Omental fat pad (tissue), 4 donors: ENCODE measurements around the gene C2CD2. TPM values are rescaled to one million over a fixed set of nuclear protein-coding genes. Genes with fewer than 3 reads are reported as not detected.

ENCODE experiments used
- ATAC-seq: fragments of 150-250 bp; one replicate; pipeline ENCODE4 v1.9.1; 2016; ENCODE audit warnings: mild to moderate bottlenecking, moderate library complexity; ENCODE audit not compliant: low FRiP score
- DNase-seq: peaks from one replicate; pipeline ENCODE4 v3.0.0-alpha.2; 2019; ENCODE audit warnings: low spot score
- CTCF ChIP-seq, 3 donors: fragments of 450-650 bp; IDR thresholded peaks; one replicate each; pipeline ENCODE4 v1.5.1; 2016 to 2017; ENCODE audit warnings: antibody characterized with exemption in 3 of 3, mild to moderate bottlenecking in 3 of 3, moderate library complexity in 2 of 3
- total RNA-seq, 4 donors: library from RNA; depleted of rRNA; stranded (reverse); fragments of >200 nt; gene quantifications; one replicate each; pipeline ENCODE4 v1.1.0, GENCODE V29; 2016

C2CD2 gene
- total RNA-seq, 4 donors from 2014 or later: 57.7 to 264 (median 96.4) TPM

- no peak for TF ChIP-seq CTCF (IDR thresholded peaks at IDR 0.05)
- DNase-seq (no peak), ATAC-seq (no peak)
Measured at GRCh38 chr21:41890355-41890754, 63.5 kb downstream of the C2CD2 start.

DNA sequence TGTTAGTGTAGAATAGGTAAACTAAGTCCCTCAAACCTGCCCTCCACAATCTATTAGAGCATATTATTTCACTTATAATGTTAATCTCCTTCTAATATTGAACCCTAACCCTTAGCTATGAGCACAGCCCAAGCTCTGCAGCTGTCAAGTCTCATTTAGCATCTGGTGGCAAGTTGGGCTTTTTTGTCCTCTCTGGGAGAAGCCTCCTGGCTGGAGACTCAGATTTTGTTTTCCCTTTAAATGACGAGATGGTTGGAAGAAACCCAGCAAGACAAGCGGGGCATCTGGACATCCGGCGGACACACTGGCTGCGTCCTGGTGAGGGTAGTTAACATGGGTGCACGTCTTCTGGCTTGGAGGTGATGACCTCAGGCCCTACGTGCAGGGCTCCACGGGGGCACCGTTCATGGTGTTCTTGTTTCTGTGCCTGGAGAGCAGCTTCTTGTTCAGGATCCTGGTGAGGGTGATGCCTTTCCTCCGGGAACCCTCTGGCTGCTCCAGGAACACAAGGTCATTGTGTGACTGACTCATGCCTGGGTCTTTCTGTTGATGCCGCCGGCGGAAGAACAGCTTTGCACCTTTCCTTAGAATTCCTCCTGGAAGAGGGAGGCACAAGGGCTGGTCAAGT, 65.0 kb downstream of the C2CD2 start:
- no peak for TF ChIP-seq CTCF (IDR thresholded peaks at IDR 0.05)
- DNase-seq: no peak

DNA sequence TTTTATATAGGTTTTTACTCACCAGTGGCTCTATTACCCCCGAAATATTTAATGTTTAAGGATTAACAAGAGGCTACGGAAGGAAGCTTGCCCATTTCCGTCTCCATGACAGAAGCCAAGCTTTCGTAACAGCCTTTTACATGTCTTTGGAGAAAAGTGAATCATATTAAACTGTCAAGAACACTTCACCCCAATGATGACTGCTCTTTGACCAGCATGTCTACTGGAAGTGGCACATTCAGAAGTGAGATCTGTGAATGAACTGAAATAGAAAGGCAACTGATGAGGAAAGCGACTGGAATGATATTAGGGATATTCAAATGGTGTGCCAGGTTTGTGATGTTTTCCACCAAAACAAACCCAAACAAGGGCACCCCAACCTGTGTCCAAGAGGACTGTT, 66.2 kb downstream of the C2CD2 start:
- no peak for DNase-seq

More for the DNA sequence above, 65.0 kb downstream of the C2CD2 start:
- no peak for ATAC-seq

GRCh38 chr21:41886328-41886727, 67.5 kb downstream of the C2CD2 start:
- DNase-seq (no peak), ATAC-seq (no peak)
- TF ChIP-seq CTCF (IDR thresholded peaks at IDR 0.05): no peak

More for the DNA sequence above, 66.2 kb downstream of the C2CD2 start:
- ATAC-seq: no peak
- TF ChIP-seq CTCF (IDR thresholded peaks at IDR 0.05): no peak

DNA sequence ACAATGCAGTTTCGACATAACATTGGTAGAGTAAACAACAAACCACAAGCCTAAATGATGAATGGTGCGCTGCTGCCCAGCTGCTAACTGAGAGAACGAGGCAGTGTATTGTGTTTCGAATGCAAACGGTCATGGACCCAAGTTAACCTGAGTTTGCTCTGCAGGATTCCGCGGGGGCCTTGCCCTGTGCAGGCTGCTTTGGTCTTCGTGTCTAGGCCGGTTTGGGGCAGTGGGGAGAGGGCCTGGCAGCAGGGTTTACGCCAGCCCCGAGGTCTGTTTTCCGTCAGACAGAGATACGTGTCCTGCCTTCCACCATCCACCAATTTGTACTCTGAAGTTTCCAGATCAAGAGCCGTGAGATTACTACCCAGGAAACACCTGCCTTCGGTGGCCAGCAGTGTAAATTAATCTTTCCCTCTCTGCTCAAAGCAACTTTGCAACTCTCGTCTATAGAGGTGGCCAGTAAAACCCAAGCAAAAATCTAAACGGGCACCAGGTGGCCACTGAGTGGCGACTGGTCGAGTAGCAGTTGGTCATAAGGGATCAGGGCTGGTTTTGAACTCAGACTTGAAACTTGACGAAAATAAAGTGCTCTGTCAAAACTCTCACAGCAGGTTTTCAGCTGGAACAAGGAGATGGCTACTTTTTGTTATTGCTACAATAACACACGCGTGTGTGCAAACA, 68.3 kb downstream of the C2CD2 start:
- ATAC-seq (no peak), DNase-seq (no peak)
- TF ChIP-seq CTCF (IDR thresholded peaks at IDR 0.05): no peak

DNA sequence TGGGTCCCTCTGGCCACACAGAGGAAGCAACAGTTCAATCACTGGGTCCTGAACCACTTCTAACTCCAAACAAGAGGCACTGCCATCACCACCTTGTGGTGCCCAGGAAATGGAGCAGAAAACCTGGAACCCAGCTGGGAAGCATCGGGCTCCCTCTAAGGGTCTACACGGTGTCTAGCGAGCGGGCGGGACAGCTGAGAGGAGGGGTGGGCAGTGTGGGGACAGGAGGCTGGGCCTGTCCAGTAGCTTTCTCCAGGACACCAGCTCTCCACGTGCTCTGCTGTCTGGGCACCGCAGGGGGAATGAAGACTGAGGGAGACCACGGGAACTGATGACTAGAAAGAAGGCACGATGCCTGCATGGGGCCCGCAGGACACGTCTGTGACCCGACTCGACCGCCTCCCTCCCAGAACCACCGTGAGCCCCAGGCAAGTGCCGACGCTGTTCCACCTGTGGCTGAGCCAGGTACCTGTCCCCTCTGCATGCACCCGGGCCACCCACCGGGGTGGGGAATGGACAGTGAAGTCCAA, 69.3 kb downstream of the C2CD2 start:
- ATAC-seq (no peak), DNase-seq (no peak)
- no peak for TF ChIP-seq CTCF (IDR thresholded peaks at IDR 0.05)

DNA sequence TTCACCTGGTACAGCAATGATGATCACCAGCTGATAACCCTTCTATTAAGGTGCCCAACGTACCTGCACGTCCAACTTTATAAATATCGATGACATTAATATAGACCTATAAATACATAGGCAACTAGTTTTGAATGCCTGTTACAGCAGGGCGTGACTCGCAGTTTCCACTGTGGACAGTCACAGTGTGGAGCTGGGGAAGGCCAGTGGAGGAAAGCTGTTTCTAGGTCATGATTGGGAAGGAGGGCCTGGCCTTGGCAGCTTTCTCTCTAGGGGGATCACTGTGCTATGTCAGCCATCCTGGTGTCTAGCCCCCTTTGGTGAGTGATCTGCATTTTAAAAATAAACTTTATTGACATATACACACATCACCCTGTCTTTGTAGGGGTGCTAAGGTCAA, 70.2 kb downstream of the C2CD2 start:
- DNase-seq (no peak), ATAC-seq (no peak)
- no peak for TF ChIP-seq CTCF (IDR thresholded peaks at IDR 0.05)
